Fibroblast of villous mesenchyme (primary cell): Measurements from ENCODE around the gene ZNF142. TPM values are rescaled to one million over a fixed set of nuclear protein-coding genes. Genes with fewer than 3 reads are reported as not detected.
"Not testable (repeated sequence)": the region's sequence is repeated elsewhere in the genome, so short reads cannot be mapped to it uniquely, and the experiment has no call there.

ENCODE experiments used
- DNase-seq: peaks from one replicate; pipeline ENCODE4 v3.0.0-alpha.2; 2010; ENCODE audit warnings: low read depth
- H3K4me3 ChIP-seq: 2 replicates; pipeline ENCODE4 v1.5.1; 2011; ENCODE audit warnings: low read depth, mild to moderate bottlenecking, low read length
- CTCF ChIP-seq: IDR thresholded peaks from 2 replicates; pipeline ENCODE4 v1.5.1; 2012; ENCODE audit warnings: low read depth, mild to moderate bottlenecking, low read length; ENCODE audit not compliant: insufficient read depth
- total RNA-seq: library from RNA; depleted of rRNA; stranded (reverse); fragments of >200 nt; gene quantifications from 2 replicates; pipeline ENCODE4 v1.2.3, GENCODE V29; 2012

Gene ZNF142
- total RNA-seq, 1 donor = 14.7 TPM

GRCh38 chr2:218691234-218691633 is 31.8 kb upstream of the ZNF142 start:
- H3K4me3 ChIP-seq = no peak overlapping the region
- no peak for DNase-seq
- no peak for TF ChIP-seq CTCF

GRCh38 chr2:218687400-218688060 is 28.1 kb upstream of the ZNF142 start:
- peak; percentile 76 for DNase-seq
- not testable (repeated sequence) for H3K4me3 ChIP-seq
- TF ChIP-seq CTCF = peak; percentile 93

GRCh38 chr2:218680061-218680460 is 20.6 kb upstream of the ZNF142 start:
- DNase-seq = no peak
- TF ChIP-seq CTCF = no peak
- no peak overlapping the region for H3K4me3 ChIP-seq

- TF ChIP-seq CTCF = no peak
- peak; percentile 16 for DNase-seq
- H3K4me3 ChIP-seq = no peak overlapping the region
These were observed 19.7 kb upstream of the ZNF142 start for GRCh38 chr2:218679119-218679518.

- H3K4me3 ChIP-seq = peak within 1 kb of the TSS; percentile 86
- TF ChIP-seq CTCF = no peak
- DNase-seq = peak; percentile 90
These were observed 12.5 kb upstream of the ZNF142 start, which contains the start of the genes RNF25 and STK36 for GRCh38 chr2:218671654-218672566. TSS of gene RNF25 (minus strand) at chr2:218672002. CDS start at chr2:218671970, 32 bp downstream. TSS of gene STK36 (plus strand) at chr2:218672086. CDS start at chr2:218672830, 744 bp downstream.

- TF ChIP-seq CTCF = no peak
- H3K4me3 ChIP-seq = peak overlapping the region; percentile 86
- DNase-seq = peak; percentile 78
These were observed 11.8 kb upstream of the ZNF142 start for GRCh38 chr2:218671097-218671653.
